ENCODE results near the gene CCDC97.

DNA sequence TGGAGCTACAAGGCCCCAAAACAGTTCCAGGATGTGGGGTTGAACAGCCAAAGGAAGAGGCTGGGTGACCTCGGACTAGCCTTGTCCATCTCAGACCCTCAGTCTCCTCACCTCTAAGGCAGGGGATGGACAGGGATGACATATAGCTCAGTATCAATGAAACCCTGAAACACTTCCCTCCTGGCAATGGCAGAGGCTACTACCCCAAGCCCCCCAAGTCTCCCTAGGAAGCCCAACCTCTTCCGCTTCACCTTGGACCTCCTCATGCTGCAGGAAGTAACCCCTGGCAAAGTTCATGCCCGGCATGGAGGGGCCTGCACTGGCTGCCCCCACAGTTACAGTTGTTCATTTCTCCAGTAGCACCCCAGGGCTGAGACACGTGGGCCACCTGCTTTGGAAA is 10.6 kb downstream of the CCDC97 start:
- no peak for TF ChIP-seq JUND (IDR thresholded peaks at IDR 0.05; ENCODE audit: low read length)
- no peak for TF ChIP-seq POLR2A (IDR thresholded peaks at IDR 0.05; ENCODE audit: control extremely low read depth in 1 of 2, low read depth in 2 of 2, low read length in 2 of 2)
- no peak for TF ChIP-seq EP300 (IDR thresholded peaks at IDR 0.05; ENCODE audit: borderline replicate concordance in 1 of 2, low read depth in 2 of 2, low read length in 2 of 2)

Data from H1 (cell line).